HG02759 (cell line): ENCODE results near the gene SYCN.
"Not testable (repeated sequence)": the region's sequence is repeated elsewhere in the genome, so short reads cannot be mapped to it uniquely, and the experiment has no call there.

Source experiments
- ATAC-seq: cut with Tn5 transposase; IDR thresholded peaks from one replicate; pipeline ENCODE4 v1.9.1; 2021; ENCODE audit warnings: mild to moderate bottlenecking, moderate library complexity; ENCODE audit not compliant: unreplicated experiment

SYCN gene, protein sequence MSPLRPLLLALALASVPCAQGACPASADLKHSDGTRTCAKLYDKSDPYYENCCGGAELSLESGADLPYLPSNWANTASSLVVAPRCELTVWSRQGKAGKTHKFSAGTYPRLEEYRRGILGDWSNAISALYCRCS

DNA sequence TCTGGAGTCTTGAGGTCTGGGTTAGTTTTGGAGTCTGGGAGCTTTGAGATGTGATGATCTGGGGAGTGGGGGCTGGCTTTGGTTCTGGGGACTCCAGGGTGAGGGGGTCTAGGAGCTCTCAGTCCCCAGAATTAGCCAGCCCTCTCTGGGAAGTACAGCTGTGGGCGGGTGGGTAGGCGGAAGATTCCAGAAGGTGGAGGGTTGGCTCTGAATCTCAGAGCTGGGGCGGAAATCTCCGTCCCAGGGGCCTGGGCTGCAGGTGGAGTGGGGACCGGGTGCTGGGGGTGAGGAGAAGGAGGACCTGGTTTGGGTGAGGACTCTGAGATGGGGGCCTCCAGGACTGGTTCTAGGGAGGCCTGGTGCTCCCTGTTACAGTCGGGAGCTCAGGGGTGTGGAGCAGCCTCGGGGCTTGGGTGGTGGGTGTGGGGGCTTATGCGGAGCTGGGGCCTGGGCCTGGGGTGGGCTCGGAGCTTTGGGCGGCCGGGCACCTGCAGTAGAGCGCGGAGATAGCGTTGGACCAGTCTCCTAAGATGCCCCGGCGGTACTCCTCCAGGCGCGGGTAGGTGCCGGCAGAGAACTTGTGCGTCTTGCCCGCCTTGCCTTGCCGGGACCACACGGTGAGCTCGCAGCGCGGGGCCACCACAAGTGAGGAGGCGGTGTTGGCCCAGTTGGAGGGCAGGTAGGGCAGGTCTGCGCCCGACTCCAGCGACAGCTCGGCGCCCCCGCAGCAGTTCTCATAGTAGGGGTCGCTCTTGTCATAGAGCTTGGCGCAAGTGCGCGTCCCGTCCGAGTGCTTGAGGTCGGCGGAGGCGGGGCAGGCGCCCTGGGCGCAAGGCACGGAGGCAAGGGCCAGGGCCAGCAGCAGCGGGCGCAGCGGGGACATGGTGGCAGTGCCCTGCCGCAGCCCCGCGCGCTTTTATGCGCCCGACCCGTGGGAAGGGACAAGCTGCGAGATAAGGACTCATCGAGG is at the start of gene SYCN:
Gene SYCN (minus strand): TSS at position 892 of the 970 bp plus-strand sequence. CDS start 9 bp downstream, at position 883.
- ATAC-seq, result no peak

DNA sequence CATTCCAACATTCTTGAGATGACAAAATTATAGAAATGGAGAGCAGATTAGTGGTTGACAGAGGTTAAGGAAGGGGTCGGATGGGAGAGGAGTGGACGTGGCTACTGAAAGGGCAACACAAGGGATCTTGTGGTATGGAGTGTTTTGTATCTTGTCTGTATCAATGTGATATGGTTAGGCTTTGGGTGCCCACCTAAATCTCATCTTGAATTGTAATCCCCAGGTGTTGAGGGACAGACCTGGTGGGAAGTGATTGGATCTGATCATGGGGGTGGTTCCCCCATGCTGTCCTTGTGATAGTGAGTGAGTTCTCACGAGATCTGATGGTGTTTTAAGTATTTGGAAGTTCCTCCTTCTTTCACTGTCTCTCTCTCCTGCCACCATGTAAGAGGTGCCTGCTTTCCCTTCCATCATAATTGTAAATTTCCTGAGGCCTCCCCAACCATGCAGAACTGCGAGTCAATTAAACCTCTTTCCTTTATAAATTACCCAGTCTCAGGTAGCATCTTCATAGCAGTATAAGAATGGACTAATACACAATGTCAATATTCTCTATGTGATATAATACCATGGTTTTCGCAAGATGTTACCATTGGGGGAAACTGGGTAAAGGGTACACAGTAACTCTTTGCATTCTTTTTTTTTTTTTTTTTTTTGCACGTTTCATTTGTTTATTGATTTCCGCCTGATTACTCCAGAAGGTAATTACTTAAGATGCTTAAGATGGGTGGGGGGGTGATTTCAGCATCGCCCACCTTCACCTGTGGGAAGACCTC is 49.5 kb upstream of the SYCN start:
- no peak for ATAC-seq

- no peak for ATAC-seq
Measured at GRCh38 chr19:39252458-39252857, 48.4 kb upstream of the SYCN start.

- ATAC-seq, result no peak
Measured at GRCh38 chr19:39251846-39252245, 47.8 kb upstream of the SYCN start.

- ATAC-seq, result no peak
Measured at GRCh38 chr19:39251081-39251480, 47.0 kb upstream of the SYCN start.

DNA sequence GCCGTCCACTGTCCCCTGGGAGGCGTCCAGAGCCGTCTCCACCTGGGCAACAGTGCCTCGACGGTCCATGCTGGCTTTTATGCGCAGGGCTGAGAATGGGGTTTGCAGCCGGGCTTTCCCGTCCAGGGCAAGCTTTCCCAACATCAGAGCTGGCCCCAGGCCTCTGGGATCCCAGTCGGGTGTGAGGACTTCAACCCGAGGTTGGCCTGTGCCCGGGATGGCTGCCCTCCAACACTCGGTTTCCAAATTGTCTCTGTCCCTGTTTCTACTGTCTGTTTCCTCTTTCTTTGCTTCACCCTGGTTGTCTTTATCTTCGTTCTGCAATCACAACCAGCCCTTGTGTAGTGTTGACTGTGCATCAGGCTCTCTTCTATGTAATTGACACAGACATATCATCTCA is 44.7 kb upstream of the SYCN start, which contains the start of gene IFNL4:
Gene IFNL4 (minus strand): TSS at position 51 of the 400 bp plus-strand sequence.
- no peak for ATAC-seq

- ATAC-seq, result no peak
Measured at GRCh38 chr19:39247701-39248664, 43.9 kb upstream of the SYCN start.

- ATAC-seq, result no peak
Measured at GRCh38 chr19:39246951-39247669, 43.0 kb upstream of the SYCN start.

GRCh38 chr19:39245166-39245565 is 41.1 kb upstream of the SYCN start:
- ATAC-seq, result not testable (repeated sequence)

DNA sequence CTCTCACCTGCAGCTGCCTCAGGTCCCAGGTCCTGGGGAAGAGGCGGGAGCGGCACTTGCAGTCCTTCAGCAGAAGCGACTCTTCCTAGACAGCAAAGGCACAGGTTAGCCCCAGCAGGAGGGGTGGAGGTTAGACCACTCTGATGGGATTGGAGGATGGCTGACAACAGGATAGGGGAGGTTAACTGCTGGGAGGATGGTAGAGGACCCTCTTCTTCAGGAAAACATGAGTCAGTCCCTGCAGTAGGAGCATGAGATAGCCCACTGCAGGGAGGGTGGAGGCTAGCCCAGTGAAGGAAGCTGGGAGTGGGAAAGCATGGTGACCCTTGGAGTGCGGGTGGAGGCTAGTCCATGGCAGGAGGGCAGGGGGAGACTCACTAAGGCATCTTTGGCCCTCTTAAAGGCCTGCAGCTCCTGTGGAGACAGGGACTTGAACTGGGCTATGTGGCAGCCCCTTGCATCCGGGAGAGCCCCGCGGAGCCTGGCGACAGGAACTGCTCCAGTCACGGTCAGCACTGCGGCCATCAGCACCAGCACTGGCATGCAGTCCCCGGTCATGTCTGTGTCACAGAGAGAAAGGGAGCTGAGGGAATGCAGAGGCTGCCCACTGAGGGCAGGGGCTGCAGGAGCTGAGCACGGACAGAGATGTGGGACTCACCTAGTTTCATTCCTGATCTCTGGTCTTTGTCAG is 40.5 kb upstream of the SYCN start, which contains the start of gene IFNL3:
Gene IFNL3 (minus strand): TSS at position 597 of the 691 bp plus-strand sequence. CDS start 39 bp downstream, at position 558.
- ATAC-seq, result not testable (repeated sequence)

DNA sequence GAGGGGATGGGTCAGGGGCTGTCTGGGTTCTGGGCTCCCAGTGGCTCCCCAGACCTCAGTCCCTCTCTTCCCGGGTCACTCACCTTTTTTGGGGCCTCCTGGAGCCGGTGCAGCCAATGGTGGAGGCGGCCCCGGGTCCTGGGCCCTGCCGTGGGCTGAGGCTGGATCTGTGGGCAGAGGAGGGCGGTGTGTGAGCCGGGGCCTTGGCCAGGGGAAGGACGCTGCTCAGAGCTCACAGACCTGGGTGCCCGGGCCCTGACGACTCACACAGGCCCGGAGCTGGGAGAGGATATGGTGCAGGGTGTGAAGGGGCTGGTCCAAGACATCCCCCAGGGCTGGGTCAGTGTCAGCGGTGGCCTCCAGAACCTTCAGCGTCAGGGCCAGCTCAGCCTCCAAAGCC is 39.7 kb upstream of the SYCN start:
- not testable (repeated sequence) for ATAC-seq

DNA sequence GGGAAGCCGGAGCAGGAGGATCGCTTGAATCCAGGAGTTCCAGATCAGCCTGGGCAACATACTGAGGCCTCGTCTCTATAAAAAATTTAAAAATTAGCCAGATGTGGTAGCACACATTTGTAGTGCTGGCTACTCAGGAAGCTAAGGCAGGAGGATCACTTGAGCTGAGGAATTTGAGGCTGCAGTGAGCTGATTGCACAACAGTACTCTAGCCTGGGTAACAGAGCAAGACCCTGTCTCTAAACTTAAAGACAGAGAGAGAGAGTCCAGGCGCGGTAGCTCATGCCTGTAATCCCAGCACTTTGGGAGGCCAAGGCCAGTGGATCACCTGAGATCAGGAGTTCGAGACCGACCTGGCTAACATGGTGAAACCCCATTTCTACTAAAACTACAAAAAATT is 36.4 kb upstream of the SYCN start:
- ATAC-seq, result no peak

GRCh38 chr19:39238944-39239343 is 34.9 kb upstream of the SYCN start:
- no peak for ATAC-seq

DNA sequence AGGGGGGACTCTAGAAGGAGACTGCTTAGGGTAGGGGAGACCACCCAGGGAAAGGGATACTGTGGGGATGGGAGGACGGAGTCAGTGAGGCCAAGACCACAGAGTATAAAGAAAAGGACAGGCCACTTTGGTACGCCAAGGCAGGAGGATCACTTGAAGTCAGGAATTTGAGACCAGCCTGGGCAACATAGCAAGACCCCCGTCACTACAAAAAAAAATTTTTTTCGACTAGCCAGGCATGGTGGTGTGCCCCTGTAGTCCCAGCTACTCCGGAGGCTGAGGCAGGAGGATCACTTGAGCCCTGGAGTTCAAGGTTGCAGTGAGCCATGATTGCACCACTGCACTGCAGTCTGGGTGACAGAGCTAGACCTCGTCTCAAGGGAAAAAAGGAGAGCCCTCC is 34.1 kb upstream of the SYCN start:
- no peak for ATAC-seq

- ATAC-seq, result peak; percentile 66
Measured at GRCh38 chr19:39237200-39238184, 33.4 kb upstream of the SYCN start.

GRCh38 chr19:39236527-39236926 is 32.5 kb upstream of the SYCN start:
- ATAC-seq, result no peak

DNA sequence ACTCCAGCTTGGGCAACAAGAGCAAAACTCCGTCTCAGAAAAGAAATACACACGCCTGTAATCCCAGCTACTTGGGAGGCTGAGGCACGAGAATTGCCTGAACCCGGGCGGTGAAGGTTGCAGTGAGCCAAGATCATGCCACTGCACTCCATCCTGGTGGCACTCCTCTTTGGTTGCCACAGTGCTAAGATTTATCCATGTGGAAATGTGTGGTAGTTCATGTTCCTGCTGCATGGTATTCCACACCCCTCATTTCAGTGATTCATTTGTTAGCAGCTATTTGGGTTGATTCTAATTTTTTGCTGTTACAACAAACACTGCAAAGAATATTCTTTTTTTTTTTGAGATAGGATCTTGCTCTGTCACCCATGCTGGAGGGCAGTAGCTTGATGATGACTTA is 28.6 kb upstream of the SYCN start:
- ATAC-seq, result no peak
